ENCODE data around the gene USP24. TPM values are rescaled to one million over a fixed set of nuclear protein-coding genes. Genes with fewer than 3 reads are reported as not detected.

The USP24 gene
- polyA plus RNA-seq, 1 donor from 2014 or later: 29.5 TPM

- Histone ChIP-seq H3K9me3 (ENCODE audit: low read length) (no peaks in the 10 kb centered on the region), H3K36me3 (ENCODE audit: insufficient read depth, low read length) (no peaks in the 10 kb centered on the region), H3K27ac (ENCODE audit: low read length) (no peak overlapping the region), H3K27me3 (ENCODE audit: insufficient read depth, low read depth, low read length) (peaks cover 32% of the 10 kb centered on the region), H2AFZ (ENCODE audit: low read depth, low read length) (no peak overlapping the region), H4K20me1 (ENCODE audit: insufficient read depth) (no peaks in the 10 kb centered on the region), H3K4me3 (ENCODE audit: low read length) (no peak overlapping the region), H3F3A (ENCODE audit: insufficient read depth, low read length, poor library complexity, severe bottlenecking) (no peaks in the 10 kb centered on the region), H3K4me2 (ENCODE audit: low read length) (no peak overlapping the region), H3K9ac (ENCODE audit: low read length) (no peak overlapping the region), H3K79me2 (replicated peaks; ENCODE audit: insufficient read depth, low read length) (no peaks in the 10 kb centered on the region), H3K9me2 (ENCODE audit: insufficient read depth, low read length) (no peaks in the 10 kb centered on the region)
- TF ChIP-seq REST (IDR thresholded peaks at IDR 0.05; ENCODE audit: borderline replicate concordance): no peak
- TF ChIP-seq SMC3 (conservative IDR thresholded peaks at IDR 0.05; ENCODE audit: poor library complexity): no peak
- no peak for TF ChIP-seq TAF1 (IDR thresholded peaks at IDR 0.05; ENCODE audit: low read depth)
- TF ChIP-seq CTCF (IDR thresholded peaks at IDR 0.05; ENCODE audit: poor library complexity, severe bottlenecking): no peak
- TF ChIP-seq EZH2 (IDR thresholded peaks at IDR 0.05; ENCODE audit: borderline replicate concordance, insufficient read depth, low read length, poor library complexity, severe bottlenecking): no peak
Observed at GRCh38 chr1:55043726-55044125, 171.4 kb downstream of the USP24 start.

GRCh38 chr1:55043011-55043410 lies 172.2 kb downstream of the USP24 start:
- Histone ChIP-seq H3F3A (ENCODE audit: insufficient read depth, low read length, poor library complexity, severe bottlenecking) (no peaks in the 10 kb centered on the region), H3K4me3 (ENCODE audit: low read length) (no peak overlapping the region), H3K9me2 (ENCODE audit: insufficient read depth, low read length) (no peaks in the 10 kb centered on the region), H3K9ac (ENCODE audit: low read length) (no peak overlapping the region), H3K79me2 (replicated peaks; ENCODE audit: insufficient read depth, low read length) (no peaks in the 10 kb centered on the region), H3K4me2 (ENCODE audit: low read length) (no peak overlapping the region), H3K27me3 (ENCODE audit: insufficient read depth, low read depth, low read length) (peaks cover 39% of the 10 kb centered on the region), H3K27ac (ENCODE audit: low read length) (no peak overlapping the region), H4K20me1 (ENCODE audit: insufficient read depth) (no peaks in the 10 kb centered on the region), H2AFZ (ENCODE audit: low read depth, low read length) (no peak overlapping the region), H3K36me3 (ENCODE audit: insufficient read depth, low read length) (no peaks in the 10 kb centered on the region), H3K9me3 (ENCODE audit: low read length) (no peaks in the 10 kb centered on the region)
- TF ChIP-seq RAD21 (conservative IDR thresholded peaks at IDR 0.05): no peak
- no peak for TF ChIP-seq TAF1 (IDR thresholded peaks at IDR 0.05; ENCODE audit: low read depth)
- TF ChIP-seq REST (IDR thresholded peaks at IDR 0.05; ENCODE audit: borderline replicate concordance): no peak
- no peak for TF ChIP-seq EP300 (conservative IDR thresholded peaks at IDR 0.05; ENCODE audit: poor library complexity, severe bottlenecking)
- TF ChIP-seq MXI1 (conservative IDR thresholded peaks at IDR 0.05; ENCODE audit: poor library complexity, severe bottlenecking): no peak
- TF ChIP-seq POLR2AphosphoS5 (IDR thresholded peaks at IDR 0.05): no peak
- TF ChIP-seq EZH2 (IDR thresholded peaks at IDR 0.05; ENCODE audit: borderline replicate concordance, insufficient read depth, low read length, poor library complexity, severe bottlenecking): no peak
- no peak for TF ChIP-seq CTCF (IDR thresholded peaks at IDR 0.05; ENCODE audit: poor library complexity, severe bottlenecking)
- TF ChIP-seq SMC3 (conservative IDR thresholded peaks at IDR 0.05; ENCODE audit: poor library complexity): no peak

All from neural cell (in vitro differentiated cells).